Activated CD4-positive, alpha-beta T cell treated with anti-CD3 and anti-CD28 coated beads for 48 hours (primary cell): ENCODE results near the gene VASP.
A peak's percentile ranks its signal among the peaks of the same experiment; 100 is the strongest.

ENCODE experiments used
- DNase-seq: peaks from one replicate; pipeline ENCODE4 v3.0.0-alpha.2; 2020

VASP gene

GRCh38 chr19:45560038-45560437 lies 52.8 kb downstream of the VASP start:
- no peak for DNase-seq

- no peak for DNase-seq
These were observed 53.4 kb downstream of the VASP start for GRCh38 chr19:45560686-45561085.

- no peak for DNase-seq
These were observed 57.0 kb downstream of the VASP start for GRCh38 chr19:45564131-45564780.

- no peak for DNase-seq
These were observed 60.3 kb downstream of the VASP start for GRCh38 chr19:45567609-45568008.

- no peak for DNase-seq
These were observed 61.5 kb downstream of the VASP start for GRCh38 chr19:45568732-45569131.

GRCh38 chr19:45569619-45570421 lies 62.5 kb downstream of the VASP start:
- DNase-seq = peak; percentile 80

GRCh38 chr19:45571457-45572220 lies 64.4 kb downstream of the VASP start:
- no peak for DNase-seq

GRCh38 chr19:45574526-45574925 lies 67.2 kb downstream of the VASP start:
- no peak for DNase-seq

- no peak for DNase-seq
These were observed 67.9 kb downstream of the VASP start for GRCh38 chr19:45575216-45575615.
